Hematopoietic multipotent progenitor cell treated with erythropoietin and hydrocortisone succinate and interleukin-3 and kit ligand, for 6 days (in vitro differentiated cells): ENCODE measurements around the gene MICAL1.

Source experiments
- DNase-seq: peaks from one replicate; pipeline ENCODE4 v3.0.0-alpha.2; 2015

MICAL1 gene

GRCh38 chr6:109453156-109453555, 2.4 kb downstream of the MICAL1 start:
- no peak for DNase-seq

DNA sequence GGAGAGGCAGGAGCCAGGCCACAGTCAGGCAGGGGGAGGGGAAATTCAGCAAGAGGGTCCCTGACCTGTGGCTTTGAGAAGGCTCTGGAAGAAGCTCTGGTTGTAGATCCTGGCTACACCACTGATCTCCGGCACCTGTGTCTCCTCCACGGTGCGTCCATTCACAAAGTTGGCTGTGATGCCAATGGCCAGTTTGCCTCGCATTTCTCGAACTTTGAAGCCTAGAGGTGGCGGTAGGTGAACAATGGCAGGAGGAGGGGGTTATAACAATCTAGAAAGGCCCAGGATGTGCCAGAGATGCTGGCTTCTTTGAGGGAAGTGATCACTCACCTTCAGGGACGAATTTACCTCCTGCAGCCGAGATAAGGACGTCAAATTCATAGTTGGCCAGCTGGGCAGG, 3.4 kb downstream of the MICAL1 start:
- no peak for DNase-seq

DNA sequence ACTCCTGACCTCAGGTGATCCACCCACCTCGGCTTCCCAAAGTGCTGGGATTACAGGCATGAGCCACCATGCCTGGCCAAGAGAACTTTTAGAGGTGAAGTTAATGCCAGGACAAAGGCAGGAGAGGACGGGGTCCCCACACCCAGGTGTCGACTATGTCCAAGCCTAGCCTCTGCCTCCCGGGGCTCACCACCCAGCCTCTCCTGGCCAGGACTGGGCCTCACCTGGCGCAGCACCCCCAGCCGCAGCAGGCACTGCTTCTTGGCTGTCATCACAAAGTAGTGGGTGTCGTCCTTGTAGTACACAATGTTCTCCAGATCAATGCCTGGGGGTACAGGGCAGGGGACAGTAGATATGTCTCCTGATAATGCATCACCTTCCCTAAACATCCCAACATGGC, 4.2 kb downstream of the MICAL1 start:
- DNase-seq: no peak

DNA sequence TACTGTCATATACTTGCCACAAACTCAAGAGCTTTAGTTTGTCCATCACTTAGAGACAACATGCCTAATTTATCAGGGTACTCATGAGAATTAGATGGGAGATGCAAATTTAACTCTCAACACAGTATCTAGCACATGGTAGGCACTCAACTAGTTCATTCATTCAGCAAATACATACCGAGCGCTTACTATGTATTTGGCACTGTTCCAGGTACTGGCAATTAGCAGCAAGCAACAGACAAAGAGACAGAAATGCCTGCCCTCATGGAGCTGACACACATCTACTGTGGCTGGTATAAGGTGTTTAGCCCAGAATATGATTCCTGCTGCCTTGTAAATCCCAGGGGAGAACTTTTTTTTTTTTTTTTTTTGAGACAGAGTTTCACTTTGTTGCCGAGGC, 4.8 kb downstream of the MICAL1 start:
- peak; percentile 38 for DNase-seq

DNA sequence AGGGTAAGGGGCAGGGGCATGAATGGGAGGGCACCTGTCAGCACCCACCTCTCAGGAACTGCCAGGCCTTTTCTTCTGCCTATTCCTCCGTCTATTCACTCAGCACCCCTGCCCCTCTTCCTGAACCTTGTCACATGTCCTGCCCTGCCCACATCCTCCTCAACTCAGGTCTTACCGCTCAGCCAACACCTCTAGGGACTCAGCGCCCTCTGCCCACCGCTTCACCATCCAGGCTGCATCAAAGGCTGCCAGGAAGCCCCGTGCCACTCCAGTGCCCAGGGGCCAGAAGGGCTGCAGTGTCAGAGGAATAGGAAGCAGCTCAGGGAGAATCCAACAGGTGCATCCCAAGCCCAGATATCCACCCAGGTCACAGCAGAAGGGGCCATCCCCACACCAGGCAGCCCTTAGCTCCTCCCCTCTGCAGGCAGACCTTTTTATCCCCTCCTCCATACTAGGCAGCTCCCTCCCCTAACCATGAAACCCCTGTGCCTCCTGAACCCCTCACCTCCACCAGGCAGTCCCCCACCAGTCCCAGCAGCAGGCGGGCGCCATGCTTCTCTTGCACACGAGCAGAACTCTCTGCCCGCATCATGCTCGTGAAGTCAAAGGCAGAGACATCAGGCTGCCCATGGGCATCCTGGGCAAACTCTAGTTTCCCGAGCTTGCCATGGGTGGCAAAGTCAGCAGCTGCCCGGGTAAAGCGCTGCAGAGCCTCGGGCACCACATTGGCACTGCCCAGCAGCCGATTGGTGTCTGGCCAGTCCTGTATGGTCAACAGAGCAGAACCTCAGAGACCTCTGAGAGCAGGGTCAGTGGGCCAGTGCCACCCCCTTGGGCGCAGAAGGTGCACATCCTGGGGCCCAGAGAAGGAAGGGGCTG, 5.5 kb downstream of the MICAL1 start:
- no peak for DNase-seq

DNA sequence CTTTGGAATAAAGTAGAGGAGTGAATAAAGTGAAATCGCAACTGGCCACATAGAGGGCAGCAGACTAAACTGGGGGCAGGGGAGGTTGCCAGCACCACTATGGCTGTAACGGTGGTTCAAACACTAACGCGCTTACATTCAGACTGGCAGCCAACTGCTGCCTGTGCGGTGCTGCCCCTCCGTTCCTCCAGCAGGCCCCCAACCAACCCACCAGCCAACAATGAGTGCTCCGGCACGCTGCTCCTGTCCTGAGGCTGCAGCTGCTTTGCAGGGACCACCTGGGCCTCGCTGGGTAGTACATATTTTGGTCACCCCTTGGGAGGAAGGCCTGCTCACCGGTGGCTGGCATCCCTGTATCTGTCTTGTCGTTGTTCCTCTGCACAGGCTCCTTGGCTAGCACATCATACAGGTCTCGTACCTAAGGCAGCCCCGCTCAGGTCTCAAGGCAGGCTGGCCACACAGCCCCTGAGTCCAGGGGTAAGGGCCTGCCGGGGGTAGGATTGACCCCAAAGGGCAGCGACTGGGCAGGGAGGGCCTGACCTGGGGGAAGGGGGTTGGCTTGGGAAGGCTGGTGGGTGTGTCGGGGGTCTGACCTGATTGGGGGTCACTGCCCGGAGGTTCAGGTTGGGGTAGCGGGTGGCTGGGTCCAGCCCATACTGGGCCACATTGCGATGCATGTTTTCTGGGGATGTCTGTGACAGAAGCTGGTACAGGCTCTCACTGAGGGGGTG, 6.3 kb downstream of the MICAL1 start:
- DNase-seq: no peak

DNA sequence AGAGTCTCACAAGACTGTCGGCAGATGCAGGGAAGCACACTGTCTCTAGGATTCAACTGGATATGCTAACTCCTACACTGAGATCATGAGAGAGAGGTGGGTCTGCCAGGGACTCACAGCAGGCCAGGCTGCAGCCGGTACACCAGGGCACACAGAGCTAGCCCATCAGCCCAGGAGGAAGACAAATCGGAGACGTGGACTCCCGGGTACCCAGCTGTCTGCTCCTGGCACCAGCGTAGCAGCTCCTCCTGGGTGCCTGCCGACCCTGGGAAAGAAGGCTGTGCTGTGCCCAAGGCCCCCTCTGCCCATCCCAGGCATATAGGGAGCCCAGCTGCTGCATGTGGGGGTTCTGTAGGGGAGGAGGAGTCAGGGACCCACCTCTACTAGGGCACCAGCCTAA, 7.0 kb downstream of the MICAL1 start:
- DNase-seq: no peak

DNA sequence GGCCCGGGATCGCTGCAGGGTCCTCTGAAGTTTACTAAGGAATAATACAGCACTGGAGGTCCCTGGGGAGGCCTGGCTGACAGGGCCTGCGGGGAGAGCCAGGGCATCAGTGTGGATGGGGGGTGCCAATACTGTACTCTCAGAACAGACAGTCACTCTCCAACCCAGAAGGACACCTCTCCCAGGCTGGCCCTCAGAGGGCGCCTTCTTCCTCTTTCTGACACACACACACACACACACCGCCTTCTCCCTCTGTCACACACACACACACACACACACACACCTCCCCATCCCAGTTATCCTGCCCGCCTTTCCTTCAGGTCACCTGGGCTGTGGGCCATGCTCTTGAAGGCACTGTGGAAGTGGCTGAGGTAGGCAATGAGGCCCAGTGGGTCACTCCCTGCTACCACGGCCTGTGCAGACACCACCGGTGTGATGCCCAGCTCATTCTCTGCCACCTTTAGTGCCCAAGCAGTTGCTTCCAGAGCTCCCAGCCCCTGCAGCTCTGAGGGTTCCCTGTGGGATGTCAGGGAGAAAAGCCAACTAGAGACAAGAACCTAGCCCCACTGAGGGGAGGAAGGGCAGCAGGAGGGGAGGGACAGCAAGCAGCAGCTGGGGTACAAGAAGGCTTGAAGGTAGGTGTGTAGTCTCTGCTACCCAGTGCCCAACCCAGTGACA, 7.6 kb downstream of the MICAL1 start:
- peak; percentile 44 for DNase-seq

DNA sequence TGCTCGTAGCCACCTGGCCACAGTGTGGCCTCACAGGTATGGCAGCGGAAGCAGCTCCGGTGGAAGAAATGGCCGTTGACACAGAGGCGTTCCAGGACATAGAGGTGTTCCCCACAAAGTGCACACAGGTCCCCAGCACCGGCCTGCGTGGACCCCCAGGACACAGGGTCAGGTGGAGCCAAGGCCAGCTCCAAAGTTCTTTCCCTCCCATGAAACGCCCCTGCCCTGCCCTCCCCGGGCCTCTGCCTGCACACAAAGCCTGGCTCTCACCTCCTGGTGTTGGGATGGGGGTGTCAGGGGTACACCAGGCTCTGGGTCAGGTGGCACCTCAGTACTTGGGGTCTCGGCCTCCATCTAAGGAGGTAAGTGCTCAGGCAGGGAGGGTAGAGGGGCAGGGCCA, 8.5 kb downstream of the MICAL1 start:
- no peak for DNase-seq

DNA sequence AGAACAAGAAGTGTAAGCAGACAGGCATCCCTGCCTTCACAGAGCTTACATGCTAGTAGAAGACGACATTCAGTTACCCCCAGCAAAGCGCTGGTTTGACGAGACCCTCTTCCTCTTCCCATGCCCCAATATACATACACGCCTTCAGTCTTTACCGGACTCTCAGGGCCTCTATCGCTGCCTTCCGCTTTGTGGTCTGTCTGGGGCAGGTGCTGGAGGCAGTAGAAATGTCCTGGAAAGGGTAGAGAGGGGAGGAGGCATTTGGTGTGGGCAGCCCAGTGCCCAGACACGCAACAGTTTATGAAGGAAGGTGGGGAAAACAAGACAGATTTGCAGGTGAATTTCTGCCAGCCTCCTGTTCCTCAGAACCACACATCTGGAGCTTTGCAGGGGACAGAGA, 9.0 kb downstream of the MICAL1 start:
- no peak for DNase-seq

- DNase-seq: no peak
Observed at GRCh38 chr6:109446072-109446471, 9.5 kb downstream of the MICAL1 start.

DNA sequence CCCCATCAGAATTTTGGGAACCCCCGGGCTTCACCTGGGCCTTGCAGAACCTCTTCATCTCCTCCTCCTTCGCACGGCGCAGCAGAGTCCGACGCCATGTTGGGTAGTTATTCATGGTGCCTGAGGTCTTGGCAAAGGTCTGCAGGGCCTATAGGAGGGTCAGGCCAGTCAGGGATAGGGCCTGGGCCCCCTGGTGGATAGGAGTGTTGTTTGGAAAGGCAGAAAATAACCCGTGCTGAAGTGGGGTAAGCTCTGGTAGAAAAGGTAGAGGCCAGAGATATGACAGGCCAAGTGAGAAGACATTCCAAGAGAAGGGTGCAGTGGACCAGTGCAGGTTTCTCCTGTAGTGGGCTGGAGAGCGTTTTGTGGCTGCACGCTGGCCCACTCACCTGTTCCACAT, 10.2 kb downstream of the MICAL1 start:
- DNase-seq: no peak

DNA sequence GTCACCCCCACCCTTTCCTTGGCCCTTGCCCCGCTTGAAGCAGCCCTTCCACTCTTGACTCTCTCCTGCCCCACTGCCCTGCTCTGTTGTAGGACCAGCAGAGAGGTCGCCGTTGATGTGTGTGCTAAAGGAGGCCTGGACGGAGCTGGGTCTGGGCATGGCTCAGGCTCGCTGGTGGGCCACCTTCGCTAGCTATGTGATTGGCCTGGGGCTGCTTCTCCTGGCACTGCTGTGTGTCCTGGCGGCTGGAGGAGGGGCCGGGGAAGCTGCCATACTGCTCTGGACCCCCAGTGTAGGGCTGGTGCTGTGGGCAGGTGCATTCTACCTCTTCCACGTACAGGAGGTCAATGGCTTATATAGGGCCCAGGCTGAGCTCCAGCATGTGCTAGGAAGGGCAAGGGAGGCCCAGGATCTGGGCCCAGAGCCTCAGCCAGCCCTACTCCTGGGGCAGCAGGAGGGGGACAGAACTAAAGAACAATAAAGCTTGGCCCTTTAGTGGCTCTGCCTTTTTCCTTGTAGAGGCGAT, 12.1 kb downstream of the MICAL1 start:
- no peak for DNase-seq

GRCh38 chr6:109442393-109442924, 13.1 kb downstream of the MICAL1 start:
- no peak for DNase-seq

- peak; percentile 74 for DNase-seq
Observed at GRCh38 chr6:109441069-109441816, 14.3 kb downstream of the MICAL1 start.

- DNase-seq: peak; percentile 89
Observed at GRCh38 chr6:109440331-109441068, 15.1 kb downstream of the MICAL1 start, which contains the start of the genes PPIL6 and SMPD2. Gene PPIL6, minus strand, starts transcription at chr6:109440628. Its CDS starts 38 bp downstream, at chr6:109440590. Gene SMPD2, plus strand, starts transcription at chr6:109440724. Its CDS starts 398 bp downstream, at chr6:109441122.

DNA sequence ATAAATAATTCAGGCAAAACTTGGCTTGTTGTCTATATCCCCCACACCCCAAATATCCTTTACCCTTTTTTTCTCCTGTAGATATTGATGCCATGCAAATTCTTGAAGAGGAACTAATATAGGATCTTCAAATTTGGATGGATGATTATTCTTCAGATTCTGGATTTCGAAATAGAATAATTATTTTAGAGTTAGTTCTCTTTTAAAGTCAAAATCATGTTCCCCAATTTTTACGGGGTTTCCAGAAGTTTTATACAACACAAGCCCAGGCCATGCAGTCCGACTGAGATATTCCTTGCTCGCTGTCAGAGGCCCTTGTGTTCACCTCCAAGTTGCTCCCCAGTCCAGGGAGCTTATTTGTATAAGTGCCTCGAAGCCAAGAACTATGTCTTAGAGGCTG, 19.5 kb downstream of the MICAL1 start:
- DNase-seq: no peak

DNA sequence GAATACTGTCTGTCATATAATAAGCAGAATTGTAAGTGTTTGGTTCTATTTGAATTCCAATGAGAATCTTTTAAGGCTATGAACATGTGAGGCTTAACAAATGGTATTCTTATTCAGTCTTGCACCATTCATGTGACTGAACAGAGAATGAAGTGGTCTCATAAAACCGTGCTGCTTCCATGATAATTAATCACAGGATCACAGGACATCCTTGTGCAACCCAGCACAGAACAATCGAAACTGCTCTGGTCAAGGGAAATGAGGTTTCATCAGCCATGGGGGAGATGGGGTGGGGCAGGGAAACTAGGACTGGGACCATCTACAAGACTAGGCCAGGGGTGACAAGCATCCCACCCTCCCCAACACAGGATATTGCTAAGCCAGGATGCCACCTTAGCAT, 21.1 kb downstream of the MICAL1 start:
- no peak for DNase-seq

- no peak for DNase-seq
Observed at GRCh38 chr6:109429496-109429895, 26.1 kb downstream of the MICAL1 start.

DNA sequence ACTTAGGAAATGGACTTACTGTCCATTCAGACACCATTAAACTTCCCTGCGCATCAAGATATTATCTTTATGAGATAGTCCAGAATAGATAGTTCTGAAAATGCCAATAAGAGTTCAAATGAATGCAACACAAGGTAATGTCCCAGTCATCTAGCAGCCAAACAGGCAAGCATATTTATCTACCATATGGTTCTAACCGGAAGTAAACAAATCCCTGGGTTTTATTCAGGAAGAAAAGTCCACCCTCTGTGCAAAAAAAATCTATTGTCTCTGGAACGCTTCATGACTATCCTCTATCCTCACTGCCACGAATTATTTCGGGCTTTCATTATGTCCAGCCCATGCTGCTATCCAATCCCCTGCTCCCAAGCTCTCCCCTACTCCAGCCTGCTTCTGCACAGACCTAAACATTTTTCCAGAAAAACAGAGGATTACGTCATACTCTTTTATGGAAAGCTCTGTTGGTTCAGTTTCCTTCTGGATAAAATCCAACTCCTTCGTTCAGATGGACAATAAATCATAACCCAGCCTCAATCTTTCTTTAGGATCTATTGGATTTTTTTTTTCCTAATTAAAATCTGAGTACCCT, 26.6 kb downstream of the MICAL1 start:
- DNase-seq: no peak

DNA sequence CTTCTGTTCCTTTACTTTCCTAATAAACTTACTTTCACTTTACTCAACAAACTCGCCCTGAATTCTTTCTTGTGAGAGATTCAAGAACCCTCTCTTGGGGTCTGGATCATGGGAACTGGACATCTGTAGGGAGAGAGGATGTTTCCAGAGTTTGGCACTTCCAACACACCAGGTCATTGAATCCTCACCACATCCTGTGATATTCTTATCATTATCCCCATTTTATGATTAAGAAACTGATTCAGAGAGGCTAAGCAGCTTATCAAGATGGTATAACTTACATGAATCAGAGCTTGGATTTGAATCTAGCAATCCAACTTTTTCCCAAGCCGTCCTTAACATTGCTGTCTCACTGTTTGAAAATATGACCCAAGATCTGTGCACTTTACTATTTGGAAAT, 30.6 kb downstream of the MICAL1 start:
- no peak for DNase-seq
